ENCODE measurements around the gene C11orf71.

Gene C11orf71

GRCh38 chr11:114433376-114433775, 33.1 kb upstream of the C11orf71 start:
- 81% methylated on average over 3 of the region's 4 CpGs for WGBS
- H3K23ac ChIP-seq (ENCODE audit: low read length in 2 of 2) = no peak overlapping the region

GRCh38 chr11:114432893-114433292, 32.6 kb upstream of the C11orf71 start:
- Histone ChIP-seq H3K27me3 (ENCODE audit: control insufficient read depth in 1 of 2, insufficient read depth in 1 of 2, low read length in 2 of 2) (no peaks in the 10 kb centered on the region), H4K8ac (ENCODE audit: low read length) (no peak overlapping the region), H2AFZ (ENCODE audit: low read depth, low read length) (no peak overlapping the region), H4K91ac (ENCODE audit: low read length) (no peak overlapping the region), H3K36me3 (ENCODE audit: control insufficient read depth in 1 of 2, insufficient read depth in 2 of 2, low read depth in 1 of 2, low read length in 2 of 2) (peaks cover 0 to 5% of the 10 kb centered on the region in 2 experiments), H2AK5ac (ENCODE audit: low read length, severe bottlenecking) (no peak overlapping the region), H3K9me3 (ENCODE audit: control insufficient read depth, low read length) (no peaks in the 10 kb centered on the region), H2BK12ac (ENCODE audit: low read length in 2 of 2) (no peak overlapping the region), H3K18ac (ENCODE audit: low read depth in 1 of 2, low read length in 2 of 2) (no peak overlapping the region), H3K23ac (ENCODE audit: low read length in 2 of 2) (no peak overlapping the region), H3K9ac (ENCODE audit: low read length) (no peak overlapping the region), H3K4me3 (ENCODE audit: insufficient read depth in 1 of 2, low read depth in 1 of 2, low read length in 2 of 2) (no peak overlapping the region), H2BK5ac (ENCODE audit: low read depth, low read length, poor library complexity, severe bottlenecking) (no peak overlapping the region), H2BK120ac (ENCODE audit: low read depth, low read length) (no peak overlapping the region), H3K4ac (ENCODE audit: low read depth in 1 of 2, low read length in 2 of 2) (no peak overlapping the region), H3K27ac (ENCODE audit: low read length, poor library complexity, severe bottlenecking) (no peak overlapping the region), H3K14ac (ENCODE audit: low read length in 2 of 2) (no peak overlapping the region), H3K79me1 (replicated peaks; ENCODE audit: low read length, poor library complexity, severe bottlenecking) (peaks cover 2% of the 10 kb centered on the region), H3K4me1 (ENCODE audit: control insufficient read depth, insufficient read depth, low read depth, low read length) (no peaks in the 10 kb centered on the region), H2BK15ac (ENCODE audit: low read depth, poor library complexity, severe bottlenecking) (no peak overlapping the region), H3K4me2 (ENCODE audit: low read length, poor library complexity, severe bottlenecking) (no peak overlapping the region)
- DNase-seq = no peak
- WGBS = 92% methylated on average over 2 of the region's 3 CpGs

More at GRCh38 chr11:114433376-114433775, 33.1 kb upstream of the C11orf71 start:
- no peak overlapping the region for H3K18ac ChIP-seq (ENCODE audit: low read depth in 1 of 2, low read length in 2 of 2)
- no peak overlapping the region for H4K8ac ChIP-seq (ENCODE audit: low read length)
- no peak overlapping the region for H3K9ac ChIP-seq (ENCODE audit: low read length)
- no peaks in the 10 kb centered on the region for H3K27me3 ChIP-seq (ENCODE audit: control insufficient read depth in 1 of 2, insufficient read depth in 1 of 2, low read length in 2 of 2)
- peaks cover 0 to 5% of the 10 kb centered on the region in 2 experiments for H3K36me3 ChIP-seq (ENCODE audit: control insufficient read depth in 1 of 2, insufficient read depth in 2 of 2, low read depth in 1 of 2, low read length in 2 of 2)
- no peak overlapping the region for H3K27ac ChIP-seq (ENCODE audit: low read length, poor library complexity, severe bottlenecking)
- no peak overlapping the region for H2AK5ac ChIP-seq (ENCODE audit: low read length, severe bottlenecking)
- H3K4ac ChIP-seq (ENCODE audit: low read depth in 1 of 2, low read length in 2 of 2) = no peak overlapping the region
- H2AFZ ChIP-seq (ENCODE audit: low read depth, low read length) = no peak overlapping the region
- DNase-seq = no peak
- H3K4me1 ChIP-seq (ENCODE audit: control insufficient read depth, insufficient read depth, low read depth, low read length) = no peaks in the 10 kb centered on the region
- H3K4me3 ChIP-seq (ENCODE audit: insufficient read depth in 1 of 2, low read depth in 1 of 2, low read length in 2 of 2) = no peak overlapping the region
- no peak overlapping the region for H2BK5ac ChIP-seq (ENCODE audit: low read depth, low read length, poor library complexity, severe bottlenecking)
- no peak overlapping the region for H3K4me2 ChIP-seq (ENCODE audit: low read length, poor library complexity, severe bottlenecking)
- H3K14ac ChIP-seq (ENCODE audit: low read length in 2 of 2) = no peak overlapping the region
- H3K79me1 ChIP-seq (replicated peaks; ENCODE audit: low read length, poor library complexity, severe bottlenecking) = peaks cover 2% of the 10 kb centered on the region
- H2BK120ac ChIP-seq (ENCODE audit: low read depth, low read length) = no peak overlapping the region
- H2BK12ac ChIP-seq (ENCODE audit: low read length in 2 of 2) = no peak overlapping the region
- no peaks in the 10 kb centered on the region for H3K9me3 ChIP-seq (ENCODE audit: control insufficient read depth, low read length)
- H2BK15ac ChIP-seq (ENCODE audit: low read depth, poor library complexity, severe bottlenecking) = no peak overlapping the region
- H4K91ac ChIP-seq (ENCODE audit: low read length) = no peak overlapping the region

- H2BK15ac ChIP-seq (ENCODE audit: low read depth, poor library complexity, severe bottlenecking) = no peak overlapping the region
- H2BK5ac ChIP-seq (ENCODE audit: low read depth, low read length, poor library complexity, severe bottlenecking) = no peak overlapping the region
- no peak overlapping the region for H4K91ac ChIP-seq (ENCODE audit: low read length)
- no peak overlapping the region for H3K4me2 ChIP-seq (ENCODE audit: low read length, poor library complexity, severe bottlenecking)
- H2BK12ac ChIP-seq (ENCODE audit: low read length in 2 of 2) = no peak overlapping the region
- H3K27ac ChIP-seq (ENCODE audit: low read length, poor library complexity, severe bottlenecking) = no peak overlapping the region
- H3K14ac ChIP-seq (ENCODE audit: low read length in 2 of 2) = no peak overlapping the region
- no peak overlapping the region for H4K8ac ChIP-seq (ENCODE audit: low read length)
- no peaks in the 10 kb centered on the region for H3K4me1 ChIP-seq (ENCODE audit: control insufficient read depth, insufficient read depth, low read depth, low read length)
- no peak for DNase-seq
- no peak overlapping the region for H2BK120ac ChIP-seq (ENCODE audit: low read depth, low read length)
- H3K9me3 ChIP-seq (ENCODE audit: control insufficient read depth, low read length) = no peaks in the 10 kb centered on the region
- no peak overlapping the region for H3K9ac ChIP-seq (ENCODE audit: low read length)
- H3K27me3 ChIP-seq (ENCODE audit: control insufficient read depth in 1 of 2, insufficient read depth in 1 of 2, low read length in 2 of 2) = no peaks in the 10 kb centered on the region
- H2AFZ ChIP-seq (ENCODE audit: low read depth, low read length) = no peak overlapping the region
- H3K4ac ChIP-seq (ENCODE audit: low read depth in 1 of 2, low read length in 2 of 2) = no peak overlapping the region
- H3K4me3 ChIP-seq (ENCODE audit: insufficient read depth in 1 of 2, low read depth in 1 of 2, low read length in 2 of 2) = no peak overlapping the region
- no peak overlapping the region for H3K18ac ChIP-seq (ENCODE audit: low read depth in 1 of 2, low read length in 2 of 2)
- peaks cover 3 to 16% of the 10 kb centered on the region in 2 experiments for H3K36me3 ChIP-seq (ENCODE audit: control insufficient read depth in 1 of 2, insufficient read depth in 2 of 2, low read depth in 1 of 2, low read length in 2 of 2)
- H3K79me1 ChIP-seq (replicated peaks; ENCODE audit: low read length, poor library complexity, severe bottlenecking) = no peaks in the 10 kb centered on the region
- no peak overlapping the region for H3K23ac ChIP-seq (ENCODE audit: low read length in 2 of 2)
- no peak overlapping the region for H2AK5ac ChIP-seq (ENCODE audit: low read length, severe bottlenecking)
Measured at GRCh38 chr11:114430290-114430689, 30.0 kb upstream of the C11orf71 start.

GRCh38 chr11:114426280-114426679, 26.0 kb upstream of the C11orf71 start:
- no peak overlapping the region for H3K4ac ChIP-seq (ENCODE audit: low read depth in 1 of 2, low read length in 2 of 2)
- H2BK120ac ChIP-seq (ENCODE audit: low read depth, low read length) = no peak overlapping the region
- H2AK5ac ChIP-seq (ENCODE audit: low read length, severe bottlenecking) = no peak overlapping the region
- H4K8ac ChIP-seq (ENCODE audit: low read length) = no peak overlapping the region
- no peak overlapping the region for H2AFZ ChIP-seq (ENCODE audit: low read depth, low read length)
- no peak overlapping the region for H3K23ac ChIP-seq (ENCODE audit: low read length in 2 of 2)
- no peak overlapping the region for H2BK12ac ChIP-seq (ENCODE audit: low read length in 2 of 2)
- H3K4me1 ChIP-seq (ENCODE audit: control insufficient read depth, insufficient read depth, low read depth, low read length) = no peaks in the 10 kb centered on the region
- DNase-seq = no peak
- H3K4me2 ChIP-seq (ENCODE audit: low read length, poor library complexity, severe bottlenecking) = no peak overlapping the region
- H4K91ac ChIP-seq (ENCODE audit: low read length) = no peak overlapping the region
- peaks cover 5 to 13% of the 10 kb centered on the region in 2 experiments for H3K36me3 ChIP-seq (ENCODE audit: control insufficient read depth in 1 of 2, insufficient read depth in 2 of 2, low read depth in 1 of 2, low read length in 2 of 2)
- no peak overlapping the region for H3K18ac ChIP-seq (ENCODE audit: low read depth in 1 of 2, low read length in 2 of 2)
- no peaks in the 10 kb centered on the region for H3K27me3 ChIP-seq (ENCODE audit: control insufficient read depth in 1 of 2, insufficient read depth in 1 of 2, low read length in 2 of 2)
- H2BK15ac ChIP-seq (ENCODE audit: low read depth, poor library complexity, severe bottlenecking) = no peak overlapping the region
- no peak overlapping the region for H3K14ac ChIP-seq (ENCODE audit: low read length in 2 of 2)
- H3K9me3 ChIP-seq (ENCODE audit: control insufficient read depth, low read length) = no peaks in the 10 kb centered on the region
- H3K27ac ChIP-seq (ENCODE audit: low read length, poor library complexity, severe bottlenecking) = no peak overlapping the region
- WGBS = 98% methylated on average over 4 of the region's 4 CpGs
- no peak overlapping the region for H3K9ac ChIP-seq (ENCODE audit: low read length)
- H3K4me3 ChIP-seq (ENCODE audit: insufficient read depth in 1 of 2, low read depth in 1 of 2, low read length in 2 of 2) = no peak overlapping the region
- no peak overlapping the region for H2BK5ac ChIP-seq (ENCODE audit: low read depth, low read length, poor library complexity, severe bottlenecking)
- H3K79me1 ChIP-seq (replicated peaks; ENCODE audit: low read length, poor library complexity, severe bottlenecking) = no peaks in the 10 kb centered on the region
